AG09309 (cell line): ENCODE results near the gene CCDC38.

Source experiments
- DNase-seq: peaks from one replicate; pipeline ENCODE4 v3.0.0-alpha.2; 2010; ENCODE audit warnings: low read depth
- H3K4me3 ChIP-seq: 2 replicates; pipeline ENCODE4 v1.5.1; 2011; ENCODE audit warnings: mild to moderate bottlenecking, low read depth, low read length, moderate library complexity; ENCODE audit not compliant: control insufficient read depth
- CTCF ChIP-seq: IDR thresholded peaks from 2 replicates; pipeline ENCODE4 v1.5.1; 2011; ENCODE audit warnings: mild to moderate bottlenecking, low read depth, low read length, inconsistent platforms; ENCODE audit not compliant: insufficient read depth, control insufficient read depth; ENCODE audit errors: missing control alignments

CCDC38 gene

GRCh38 chr12:95951515-95951914, 9.1 kb upstream of the CCDC38 start:
- H3K4me3 ChIP-seq, result no peak overlapping the region
- DNase-seq, result no peak
- no peak for TF ChIP-seq CTCF

GRCh38 chr12:95949477-95950206, 7.2 kb upstream of the CCDC38 start:
- H3K4me3 ChIP-seq, result no peak overlapping the region
- no peak for TF ChIP-seq CTCF
- DNase-seq, result no peak

GRCh38 chr12:95944108-95944704, 1.8 kb upstream of the CCDC38 start:
- no peak overlapping the region for H3K4me3 ChIP-seq
- DNase-seq, result no peak
- no peak for TF ChIP-seq CTCF

- DNase-seq, result no peak
- peak; percentile 23 for TF ChIP-seq CTCF
- peak within 1 kb of the TSS; percentile 65 for H3K4me3 ChIP-seq
Measured at GRCh38 chr12:95943330-95943842, 972 bp upstream of the CCDC38 start, which contains the start of gene AMDHD1. Gene AMDHD1, plus strand, starts transcription at chr12:95943331. Its CDS starts 68 bp downstream, at chr12:95943399.

GRCh38 chr12:95942101-95942523, 302 bp downstream of the CCDC38 start:
- DNase-seq, result no peak
- TF ChIP-seq CTCF, result no peak
- H3K4me3 ChIP-seq, result peak overlapping the region; percentile 65

GRCh38 chr12:95940514-95940913, 1.9 kb downstream of the CCDC38 start:
- no peak for TF ChIP-seq CTCF
- H3K4me3 ChIP-seq, result no peak overlapping the region
- no peak for DNase-seq
